ENCODE results near the gene RPUSD4. TPM values are rescaled to one million over a fixed set of nuclear protein-coding genes. Genes with fewer than 3 reads are reported as not detected.

The RPUSD4 gene
- total RNA-seq, 1 experiment from 2014 or later, result 40.1 TPM

DNA sequence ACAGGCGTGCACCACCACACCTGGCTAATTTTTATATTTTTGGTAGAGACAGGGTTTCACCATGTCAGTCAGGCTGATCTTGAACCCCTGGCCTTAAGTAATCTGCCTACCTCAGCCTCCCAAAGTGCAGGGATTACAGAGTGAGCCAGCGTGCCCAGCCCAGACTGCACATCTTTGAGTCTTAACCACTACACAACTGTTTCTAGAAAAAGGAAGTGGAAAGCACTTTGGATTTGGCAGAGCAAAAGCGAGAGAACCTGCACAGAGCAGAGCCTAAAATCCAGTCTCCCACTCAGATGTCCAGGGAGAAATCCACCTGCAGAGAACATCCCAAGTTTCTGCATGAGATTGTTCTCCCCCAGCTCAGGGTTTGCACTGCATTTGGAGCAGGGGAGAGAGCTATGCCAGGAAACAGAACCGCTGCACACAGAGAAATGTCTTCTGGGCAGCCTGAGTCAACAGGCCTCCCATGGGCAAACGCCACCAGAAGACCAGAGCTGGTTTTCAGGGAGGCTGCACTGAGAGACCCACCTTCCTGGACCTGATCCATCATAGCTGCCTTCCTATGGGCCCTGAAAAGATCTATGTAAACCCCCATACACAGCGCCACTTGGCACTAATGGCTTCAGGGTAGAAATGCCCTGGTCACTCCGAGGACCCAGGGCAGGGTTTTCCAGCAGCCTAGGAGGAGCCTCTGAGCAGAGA is 54.0 kb downstream of the RPUSD4 start (continued):
- TF ChIP-seq, protein P1, sequence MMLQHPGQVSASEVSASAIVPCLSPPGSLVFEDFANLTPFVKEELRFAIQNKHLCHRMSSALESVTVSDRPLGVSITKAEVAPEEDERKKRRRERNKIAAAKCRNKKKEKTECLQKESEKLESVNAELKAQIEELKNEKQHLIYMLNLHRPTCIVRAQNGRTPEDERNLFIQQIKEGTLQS (IDR thresholded peaks at IDR 0.05), result no peak
- TF ChIP-seq ZNF274 (IDR thresholded peaks at IDR 0.05; ENCODE audit: low read depth, low read length) (no peak), ZFX (IDR thresholded peaks at IDR 0.05) (no peak), FOSL1 (IDR thresholded peaks at IDR 0.05; ENCODE audit: low read depth) (no peak), EZH2 (IDR thresholded peaks at IDR 0.05) (no peak), RAD21 (IDR thresholded peaks at IDR 0.05; ENCODE audit: low read depth) (no peak)

DNA sequence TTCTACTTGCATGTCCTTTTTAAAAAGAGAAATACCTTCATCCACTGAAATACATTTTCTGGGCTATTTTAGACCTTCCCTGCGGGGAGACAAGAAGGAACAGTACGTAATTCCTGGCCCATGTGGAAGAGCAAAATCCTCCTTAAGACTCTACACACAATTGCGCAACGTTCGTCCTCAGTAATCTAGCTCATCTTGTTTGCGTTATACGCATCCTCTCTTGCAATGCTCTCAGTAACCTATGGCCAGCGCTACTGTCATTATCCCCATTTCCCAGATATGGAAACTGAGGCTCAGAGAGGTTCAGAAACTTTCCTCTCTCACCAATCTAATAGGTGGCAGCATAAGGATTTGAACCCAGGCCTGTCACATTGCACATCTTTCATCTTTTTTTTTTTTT is 54.6 kb downstream of the RPUSD4 start:
- Histone ChIP-seq H3K79me2 (ENCODE audit: insufficient read depth, low read length) (no peaks in the 10 kb centered on the region), H3K9ac (ENCODE audit: low read length) (no peak overlapping the region), H4K20me1 (ENCODE audit: insufficient read depth) (no peaks in the 10 kb centered on the region), H3K27ac (ENCODE audit: low read depth, low read length) (no peak overlapping the region), H3K4me3 (replicated peaks in 1 of 2; ENCODE audit: low read depth in 1 of 2, low read length in 2 of 2) (no peak overlapping the region), H3K27me3 (ENCODE audit: insufficient read depth, low read length) (no peaks in the 10 kb centered on the region), H3K36me3 (ENCODE audit: control insufficient read depth in 1 of 2, insufficient read depth in 2 of 2, low read length in 2 of 2) (no peaks in the 10 kb centered on the region), H3K4me2 (ENCODE audit: low read length) (no peak overlapping the region), H2AFZ (ENCODE audit: low read depth, low read length, poor library complexity, severe bottlenecking) (no peak overlapping the region), H3K9me3 (ENCODE audit: control insufficient read depth in 1 of 2, insufficient read depth in 1 of 2, low read depth in 1 of 2, low read length in 2 of 2) (no peaks in the 10 kb centered on the region), H3K9me2 (ENCODE audit: insufficient read depth) (no peaks in the 10 kb centered on the region), H3K4me1 (ENCODE audit: control insufficient read depth in 1 of 2, insufficient read depth in 2 of 2, low read length in 2 of 2) (peaks cover 0 to 9% of the 10 kb centered on the region in 2 experiments; a peak in 2 of 4 replicates)
- BruUV-seq (replicated peaks), result no TSS peak
- DNase-seq (ENCODE audit: low read depth, low spot score) (no peak), ATAC-seq (no peak)
- intact Hi-C loops (cut with micrococcal nuclease), result no loop called here
- TF ChIP-seq, protein P2, sequence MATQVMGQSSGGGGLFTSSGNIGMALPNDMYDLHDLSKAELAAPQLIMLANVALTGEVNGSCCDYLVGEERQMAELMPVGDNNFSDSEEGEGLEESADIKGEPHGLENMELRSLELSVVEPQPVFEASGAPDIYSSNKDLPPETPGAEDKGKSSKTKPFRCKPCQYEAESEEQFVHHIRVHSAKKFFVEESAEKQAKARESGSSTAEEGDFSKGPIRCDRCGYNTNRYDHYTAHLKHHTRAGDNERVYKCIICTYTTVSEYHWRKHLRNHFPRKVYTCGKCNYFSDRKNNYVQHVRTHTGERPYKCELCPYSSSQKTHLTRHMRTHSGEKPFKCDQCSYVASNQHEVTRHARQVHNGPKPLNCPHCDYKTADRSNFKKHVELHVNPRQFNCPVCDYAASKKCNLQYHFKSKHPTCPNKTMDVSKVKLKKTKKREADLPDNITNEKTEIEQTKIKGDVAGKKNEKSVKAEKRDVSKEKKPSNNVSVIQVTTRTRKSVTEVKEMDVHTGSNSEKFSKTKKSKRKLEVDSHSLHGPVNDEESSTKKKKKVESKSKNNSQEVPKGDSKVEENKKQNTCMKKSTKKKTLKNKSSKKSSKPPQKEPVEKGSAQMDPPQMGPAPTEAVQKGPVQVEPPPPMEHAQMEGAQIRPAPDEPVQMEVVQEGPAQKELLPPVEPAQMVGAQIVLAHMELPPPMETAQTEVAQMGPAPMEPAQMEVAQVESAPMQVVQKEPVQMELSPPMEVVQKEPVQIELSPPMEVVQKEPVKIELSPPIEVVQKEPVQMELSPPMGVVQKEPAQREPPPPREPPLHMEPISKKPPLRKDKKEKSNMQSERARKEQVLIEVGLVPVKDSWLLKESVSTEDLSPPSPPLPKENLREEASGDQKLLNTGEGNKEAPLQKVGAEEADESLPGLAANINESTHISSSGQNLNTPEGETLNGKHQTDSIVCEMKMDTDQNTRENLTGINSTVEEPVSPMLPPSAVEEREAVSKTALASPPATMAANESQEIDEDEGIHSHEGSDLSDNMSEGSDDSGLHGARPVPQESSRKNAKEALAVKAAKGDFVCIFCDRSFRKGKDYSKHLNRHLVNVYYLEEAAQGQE (IDR thresholded peaks at IDR 0.05; ENCODE audit: low read depth), result no peak
- TF ChIP-seq POLR2A (IDR thresholded peaks at IDR 0.05; ENCODE audit: borderline replicate concordance, extremely low read depth, insufficient read depth, insufficient read length), result no peak
- no peak for TF ChIP-seq EGR1 (IDR thresholded peaks at IDR 0.05; ENCODE audit: low read depth)
- no peak for TF ChIP-seq CBX3 (IDR thresholded peaks at IDR 0.05; ENCODE audit: low read depth)
- no peak for TF ChIP-seq YY1 (IDR thresholded peaks at IDR 0.05; ENCODE audit: extremely low read depth, insufficient replicate concordance, low read depth, low read length)
- no peak for TF ChIP-seq CEBPB (IDR thresholded peaks at IDR 0.05; ENCODE audit: low read depth)
- no peak for TF ChIP-seq EZH2 (IDR thresholded peaks at IDR 0.05)
- TF ChIP-seq ZFX (IDR thresholded peaks at IDR 0.05), result no peak
- no peak for TF ChIP-seq SIN3A (IDR thresholded peaks at IDR 0.05; ENCODE audit: low read depth)
- no peak for TF ChIP-seq TCF7L2 (IDR thresholded peaks at IDR 0.05; ENCODE audit: borderline replicate concordance, extremely low read depth, insufficient read depth, insufficient read length)
- TF ChIP-seq ELF1 (IDR thresholded peaks at IDR 0.05; ENCODE audit: borderline replicate concordance, low read depth), result no peak
- TF ChIP-seq ZBTB33 (IDR thresholded peaks at IDR 0.05; ENCODE audit: extremely low read depth, insufficient replicate concordance, low read length), result no peak
- TF ChIP-seq RAD21 (IDR thresholded peaks at IDR 0.05; ENCODE audit: low read depth), result no peak
- ChIA-PET RAD21 (ENCODE audit: low non-redundant PET in 1 of 2, low total read pairs in 2 of 2, uncharacterized antibody in 2 of 2, unreplicated experiment in 2 of 2) (no interaction called here), CTCF (no interaction called here), POLR2A (no interaction called here)

Data from HCT116 (cell line).